Endothelial cell of umbilical vein (primary cell): ENCODE results near the gene DLG5.
A peak's percentile ranks its signal among the peaks of the same experiment; 100 is the strongest.

ENCODE experiments used
- EZH2 ChIP-seq: IDR thresholded peaks from 2 replicates; pipeline ENCODE4 v1.6.1; 2012; ENCODE audit warnings: borderline replicate concordance, low read depth, mild to moderate bottlenecking, moderate library complexity, low read length, inconsistent platforms; ENCODE audit not compliant: severe bottlenecking
- FOS ChIP-seq: IDR thresholded peaks from 2 replicates; pipeline ENCODE4 v1.6.1; 2011; ENCODE audit warnings: mild to moderate bottlenecking, low read length, moderate library complexity, borderline replicate concordance; ENCODE audit not compliant: insufficient read depth
- GATA2 ChIP-seq: IDR thresholded peaks from 2 replicates; pipeline ENCODE4 v1.7.0; 2011; ENCODE audit warnings: low read depth, mild to moderate bottlenecking, moderate library complexity, mixed read lengths, low read length; ENCODE audit not compliant: insufficient read length, insufficient read depth
- JUN ChIP-seq: IDR thresholded peaks from 2 replicates; pipeline ENCODE4 v1.6.1; 2011; ENCODE audit warnings: borderline replicate concordance, low read depth; ENCODE audit not compliant: insufficient read length, insufficient read depth
- MYC ChIP-seq: IDR thresholded peaks from one replicate; pipeline ENCODE4 v1.6.1; 2011; ENCODE audit warnings: mild to moderate bottlenecking, low read depth, low read length
- POLR2A ChIP-seq: IDR thresholded peaks from 2 replicates; pipeline ENCODE4 v1.6.1; 2012; ENCODE audit warnings: low read depth, mild to moderate bottlenecking, control low read depth, low read length
- POLR2AphosphoS5 ChIP-seq: IDR thresholded peaks from 2 replicates; pipeline ENCODE4 v1.6.1; 2012; ENCODE audit warnings: low read depth, mild to moderate bottlenecking, control low read depth, low read length, moderate library complexity; ENCODE audit not compliant: insufficient read depth
- TF ChIP-seq, protein P1 (sequence below), 2 donors: IDR thresholded peaks; 1 replicate in 1 of 2; 2 replicates in 1 of 2; pipeline ENCODE4 v1.5.1; 2011; ENCODE audit warnings: low read length in 2 of 2, mild to moderate bottlenecking in 2 of 2, moderate library complexity in 2 of 2, control low read depth in 1 of 2, inconsistent platforms in 1 of 2, low read depth in 1 of 2; ENCODE audit not compliant: insufficient read depth in 1 of 2; ENCODE audit errors: extremely low read depth in 1 of 2
- TF ChIP-seq, protein P2 (sequence below): IDR thresholded peaks from 2 replicates; pipeline ENCODE4 v1.6.1; 2011; ENCODE audit not compliant: insufficient read depth, insufficient read length

DNA sequence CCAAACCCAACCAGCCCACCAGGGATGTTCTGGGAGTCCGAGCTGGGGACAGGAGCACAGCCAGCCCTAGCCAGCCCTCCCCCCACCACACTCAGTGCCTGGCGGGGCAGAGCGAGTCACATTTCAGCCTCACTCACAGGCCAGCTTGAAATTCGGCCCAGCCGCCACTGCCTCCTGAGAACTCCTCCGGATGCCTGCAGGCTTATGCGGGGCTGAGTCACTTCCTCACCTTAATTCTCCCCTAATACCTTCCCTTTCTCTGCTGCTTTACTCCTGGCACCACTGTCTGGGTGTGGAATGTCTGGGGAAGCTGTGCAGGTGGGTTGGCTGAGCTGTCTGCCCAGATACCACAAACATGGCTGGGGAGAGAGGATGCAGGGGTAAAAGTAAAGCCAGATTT lies 22.6 kb upstream of the DLG5 start:
- TF ChIP-seq POLR2A: no peak
- TF ChIP-seq, protein P1, sequence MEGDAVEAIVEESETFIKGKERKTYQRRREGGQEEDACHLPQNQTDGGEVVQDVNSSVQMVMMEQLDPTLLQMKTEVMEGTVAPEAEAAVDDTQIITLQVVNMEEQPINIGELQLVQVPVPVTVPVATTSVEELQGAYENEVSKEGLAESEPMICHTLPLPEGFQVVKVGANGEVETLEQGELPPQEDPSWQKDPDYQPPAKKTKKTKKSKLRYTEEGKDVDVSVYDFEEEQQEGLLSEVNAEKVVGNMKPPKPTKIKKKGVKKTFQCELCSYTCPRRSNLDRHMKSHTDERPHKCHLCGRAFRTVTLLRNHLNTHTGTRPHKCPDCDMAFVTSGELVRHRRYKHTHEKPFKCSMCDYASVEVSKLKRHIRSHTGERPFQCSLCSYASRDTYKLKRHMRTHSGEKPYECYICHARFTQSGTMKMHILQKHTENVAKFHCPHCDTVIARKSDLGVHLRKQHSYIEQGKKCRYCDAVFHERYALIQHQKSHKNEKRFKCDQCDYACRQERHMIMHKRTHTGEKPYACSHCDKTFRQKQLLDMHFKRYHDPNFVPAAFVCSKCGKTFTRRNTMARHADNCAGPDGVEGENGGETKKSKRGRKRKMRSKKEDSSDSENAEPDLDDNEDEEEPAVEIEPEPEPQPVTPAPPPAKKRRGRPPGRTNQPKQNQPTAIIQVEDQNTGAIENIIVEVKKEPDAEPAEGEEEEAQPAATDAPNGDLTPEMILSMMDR (IDR thresholded peaks at IDR 0.05; ENCODE audit: extremely low read depth in 1 of 2, insufficient read depth in 1 of 2, low read depth in 1 of 2, low read length in 2 of 2): no peak
- no peak for TF ChIP-seq EZH2
- TF ChIP-seq POLR2AphosphoS5: peak; percentile 25
- peak; percentile 36 for TF ChIP-seq JUN
- TF ChIP-seq, protein P2, sequence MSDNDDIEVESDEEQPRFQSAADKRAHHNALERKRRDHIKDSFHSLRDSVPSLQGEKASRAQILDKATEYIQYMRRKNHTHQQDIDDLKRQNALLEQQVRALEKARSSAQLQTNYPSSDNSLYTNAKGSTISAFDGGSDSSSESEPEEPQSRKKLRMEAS: no peak
- TF ChIP-seq MYC: no peak
- TF ChIP-seq GATA2: no peak
- TF ChIP-seq FOS: peak; percentile 78
